ENCODE results near the gene PKMYT1. TPM values are rescaled to one million over a fixed set of nuclear protein-coding genes. Genes with fewer than 3 reads are reported as not detected.

Gene PKMYT1
- total RNA-seq, 2 donors from 2014 or later, result 88.5 to 101 TPM

- Mint-ChIP-seq H3K4me3 (no peak overlapping the region), H3K9me3 (no peaks in the 10 kb centered on the region), H3K36me3 (ENCODE audit: low read depth) (peaks cover 15% of the 10 kb centered on the region), H3K4me1 (peaks cover 4% of the 10 kb centered on the region), H3K27ac (no peak overlapping the region), H3K27me3 (ENCODE audit: insufficient read depth) (peaks cover 8% of the 10 kb centered on the region)
- DNase-seq, result no peak
- Histone ChIP-seq H3K27ac (ENCODE audit: low read depth, low read length) (no peak overlapping the region), H3K4me3 (ENCODE audit: low read length) (no peak overlapping the region), H3K27me3 (ENCODE audit: control insufficient read depth, insufficient read depth, low read length, poor library complexity, severe bottlenecking) (no peaks in the 10 kb centered on the region), H3K9ac (ENCODE audit: extremely low read depth, low read length, poor library complexity, severe bottlenecking) (no peak overlapping the region), H3K36me3 (ENCODE audit: control insufficient read depth, insufficient read depth, low read length) (peaks cover 27% of the 10 kb centered on the region), H3K4me1 (ENCODE audit: control insufficient read depth, insufficient read depth, low read length) (peaks cover 14% of the 10 kb centered on the region), H3K9me3 (ENCODE audit: control insufficient read depth, low read length) (no peaks in the 10 kb centered on the region)
- whole genome bisulfite sequencing, 2 experiments (ENCODE audit: insufficient coverage in 1 of 2, insufficient read length in 1 of 2), result 95 to 97% methylated on average over 3 to 5 of the region's 5 CpGs
- no peak for TF ChIP-seq CTCF (conservative IDR thresholded peaks at IDR 0.05)
Measured at GRCh38 chr16:2973093-2973492, 7.2 kb downstream of the PKMYT1 start.

GRCh38 chr16:2971985-2972784 is 8.1 kb downstream of the PKMYT1 start:
- H3K9me3 ChIP-seq (ENCODE audit: control insufficient read depth, low read length), result no peaks in the 10 kb centered on the region
- Mint-ChIP-seq H3K36me3 (ENCODE audit: low read depth) (peaks cover 14% of the 10 kb centered on the region), H3K9me3 (no peaks in the 10 kb centered on the region), H3K27me3 (ENCODE audit: insufficient read depth) (peaks cover 16% of the 10 kb centered on the region), H3K4me3 (no peak overlapping the region), H3K27ac (peak overlapping the region; percentile 44), H3K4me1 (peaks cover 4% of the 10 kb centered on the region)
- no peak overlapping the region for H3K4me3 ChIP-seq (ENCODE audit: low read length)
- peaks cover 14% of the 10 kb centered on the region for H3K4me1 ChIP-seq (ENCODE audit: control insufficient read depth, insufficient read depth, low read length)
- no peak overlapping the region for H3K9ac ChIP-seq (ENCODE audit: extremely low read depth, low read length, poor library complexity, severe bottlenecking)
- no peak overlapping the region for H3K27ac ChIP-seq (ENCODE audit: low read depth, low read length)
- H3K36me3 ChIP-seq (ENCODE audit: control insufficient read depth, insufficient read depth, low read length), result peaks cover 20% of the 10 kb centered on the region
- 88 to 92% methylated on average over 10 to 15 of the region's 15 CpGs for WGBS, 2 experiments (ENCODE audit: insufficient coverage in 1 of 2, insufficient read length in 1 of 2)
- no peaks in the 10 kb centered on the region for H3K27me3 ChIP-seq (ENCODE audit: control insufficient read depth, insufficient read depth, low read length, poor library complexity, severe bottlenecking)
- DNase-seq, result no peak
- no peak for TF ChIP-seq CTCF (conservative IDR thresholded peaks at IDR 0.05)

GRCh38 chr16:2971134-2971984 is 8.9 kb downstream of the PKMYT1 start:
- Histone ChIP-seq H3K36me3 (ENCODE audit: control insufficient read depth, insufficient read depth, low read length) (peaks cover 14% of the 10 kb centered on the region), H3K27me3 (ENCODE audit: control insufficient read depth, insufficient read depth, low read length, poor library complexity, severe bottlenecking) (no peaks in the 10 kb centered on the region), H3K9ac (ENCODE audit: extremely low read depth, low read length, poor library complexity, severe bottlenecking) (no peak overlapping the region), H3K4me1 (ENCODE audit: control insufficient read depth, insufficient read depth, low read length) (peaks cover 14% of the 10 kb centered on the region), H3K27ac (ENCODE audit: low read depth, low read length) (no peak overlapping the region), H3K4me3 (ENCODE audit: low read length) (peak overlapping the region; percentile 80), H3K9me3 (ENCODE audit: control insufficient read depth, low read length) (no peaks in the 10 kb centered on the region)
- Mint-ChIP-seq H3K4me3 (peak overlapping the region; percentile 64), H3K4me1 (peaks cover 4% of the 10 kb centered on the region), H3K27me3 (ENCODE audit: insufficient read depth) (peaks cover 21% of the 10 kb centered on the region), H3K9me3 (no peaks in the 10 kb centered on the region), H3K36me3 (ENCODE audit: low read depth) (peaks cover 14% of the 10 kb centered on the region), H3K27ac (no peak overlapping the region)
- no peak for DNase-seq
- 96% methylated on average over 17 to 35 of the region's 35 CpGs for WGBS, 2 experiments (ENCODE audit: insufficient coverage in 1 of 2, insufficient read length in 1 of 2)
- TF ChIP-seq CTCF (conservative IDR thresholded peaks at IDR 0.05), result no peak
